Measurements from ENCODE around the gene SLC6A19. TPM values are rescaled to one million over a fixed set of nuclear protein-coding genes. Genes with fewer than 3 reads are reported as not detected.

The SLC6A19 gene
- total RNA-seq, 1 experiment from 2014 or later, result not detected

DNA sequence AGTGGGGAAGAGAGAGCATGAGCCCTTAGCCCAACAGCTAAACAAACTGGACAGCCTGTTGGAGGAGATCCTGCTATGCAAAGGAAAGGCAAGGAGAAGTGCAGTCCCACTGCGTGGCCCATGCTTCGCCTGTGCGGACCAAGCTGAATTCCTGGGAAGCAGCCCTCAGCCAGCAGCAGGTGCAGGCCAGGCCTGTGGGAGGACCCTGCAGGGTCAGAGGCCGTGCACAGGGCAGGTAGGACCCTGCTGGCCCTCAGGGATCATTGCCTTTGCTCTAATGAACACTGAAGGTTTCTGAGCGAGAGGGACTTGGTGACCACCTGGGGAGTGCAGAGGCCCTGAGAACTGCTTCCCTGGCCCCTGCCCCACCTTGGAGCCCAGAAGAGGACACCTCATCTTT lies 6.0 kb upstream of the SLC6A19 start:
- DNase-seq (ENCODE audit: low spot score), result no peak

- DNase-seq (ENCODE audit: low spot score), result no peak
Measured at GRCh38 chr5:1195916-1196315, 5.5 kb upstream of the SLC6A19 start.

DNA sequence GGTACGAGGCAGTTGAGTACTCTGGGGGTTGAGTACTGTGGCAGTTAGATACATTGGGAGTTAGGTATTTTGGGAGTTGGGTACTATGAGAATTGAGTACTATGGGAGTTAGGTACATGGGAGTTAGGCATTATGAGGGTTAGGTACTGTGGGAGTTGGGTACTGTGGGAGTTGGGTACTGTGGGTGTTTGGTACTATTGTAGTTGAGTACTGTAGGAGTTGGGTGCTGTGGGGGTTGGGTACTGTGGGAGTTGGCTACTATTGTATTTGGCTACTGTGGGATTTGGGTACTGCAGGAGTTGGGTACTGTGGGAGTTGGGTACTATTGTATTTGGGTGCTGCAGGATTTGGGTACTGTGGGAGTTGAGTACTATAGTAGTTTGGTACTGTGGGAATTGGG lies 4.8 kb upstream of the SLC6A19 start:
- no peak for DNase-seq (ENCODE audit: low spot score)

DNA sequence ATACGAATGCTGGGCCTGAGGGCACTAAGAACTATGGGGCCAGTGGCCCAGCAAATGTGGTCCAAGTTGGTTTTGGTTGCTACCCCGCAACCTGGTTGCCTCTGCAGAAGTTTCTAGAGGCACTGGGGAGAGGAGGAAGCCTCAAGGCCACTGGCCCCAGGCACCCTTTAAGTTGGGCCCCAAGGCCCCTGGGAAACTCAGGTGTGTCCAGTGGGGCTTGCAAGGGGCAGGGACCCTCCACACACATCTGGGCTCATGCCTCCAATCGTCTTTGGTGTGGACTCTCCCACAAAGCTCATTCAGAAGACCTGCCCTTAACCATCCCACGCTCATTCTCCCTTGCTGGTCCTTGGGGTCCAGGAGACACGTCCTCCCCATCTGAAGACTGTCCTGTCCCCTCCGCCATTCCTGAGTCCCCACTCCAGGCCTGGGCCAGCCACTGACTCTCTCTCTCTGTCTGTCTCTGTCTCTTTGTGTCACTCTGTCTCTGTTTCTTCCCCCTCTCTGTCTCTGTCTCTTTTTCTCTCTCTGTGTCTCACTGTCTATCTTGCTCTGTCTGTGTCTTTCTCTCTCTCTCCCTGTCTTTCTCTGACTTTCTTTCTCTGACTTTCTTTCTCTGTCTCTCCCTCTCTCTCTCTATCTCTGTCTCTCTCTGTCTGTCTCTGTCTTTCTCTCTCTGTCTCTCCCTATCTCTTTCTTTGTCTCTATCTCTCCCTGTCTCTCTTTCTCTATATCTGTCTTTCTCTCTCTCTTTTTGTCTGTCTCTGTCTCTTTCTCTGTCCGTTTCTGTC lies 3.3 kb upstream of the SLC6A19 start:
- DNase-seq (ENCODE audit: low spot score), result no peak

- DNase-seq (ENCODE audit: low spot score), result no peak
Measured at GRCh38 chr5:1199340-1199648, 2.1 kb upstream of the SLC6A19 start.

GRCh38 chr5:1199649-1200494 lies 1.5 kb upstream of the SLC6A19 start:
- DNase-seq (ENCODE audit: low spot score), result no peak

- DNase-seq (ENCODE audit: low spot score), result no peak
Measured at GRCh38 chr5:1200495-1201326, 684 bp upstream of the SLC6A19 start.

GRCh38 chr5:1202026-1202797 lies 817 bp downstream of the SLC6A19 start:
- DNase-seq (ENCODE audit: low spot score), result no peak

DNA sequence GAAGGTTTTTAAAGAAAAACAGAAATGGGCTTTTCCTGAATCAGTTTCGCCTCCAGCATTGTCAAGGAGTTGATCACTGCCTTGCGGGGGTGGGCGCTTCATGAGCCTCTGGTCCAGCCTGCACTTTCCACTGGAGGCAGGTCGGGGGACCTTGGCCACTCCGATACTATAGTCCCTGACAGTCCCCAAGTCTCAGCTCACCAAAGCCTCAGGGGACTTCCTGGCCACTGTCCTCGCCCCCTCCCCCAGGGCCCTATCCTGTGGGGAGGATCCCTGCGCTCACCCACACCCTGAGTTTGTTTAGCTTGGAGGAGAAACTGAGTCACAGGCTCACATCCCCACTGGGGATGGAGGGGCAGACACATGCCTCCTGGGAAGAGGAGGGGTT lies 1.4 kb downstream of the SLC6A19 start:
- no peak for DNase-seq (ENCODE audit: low spot score)

DNA sequence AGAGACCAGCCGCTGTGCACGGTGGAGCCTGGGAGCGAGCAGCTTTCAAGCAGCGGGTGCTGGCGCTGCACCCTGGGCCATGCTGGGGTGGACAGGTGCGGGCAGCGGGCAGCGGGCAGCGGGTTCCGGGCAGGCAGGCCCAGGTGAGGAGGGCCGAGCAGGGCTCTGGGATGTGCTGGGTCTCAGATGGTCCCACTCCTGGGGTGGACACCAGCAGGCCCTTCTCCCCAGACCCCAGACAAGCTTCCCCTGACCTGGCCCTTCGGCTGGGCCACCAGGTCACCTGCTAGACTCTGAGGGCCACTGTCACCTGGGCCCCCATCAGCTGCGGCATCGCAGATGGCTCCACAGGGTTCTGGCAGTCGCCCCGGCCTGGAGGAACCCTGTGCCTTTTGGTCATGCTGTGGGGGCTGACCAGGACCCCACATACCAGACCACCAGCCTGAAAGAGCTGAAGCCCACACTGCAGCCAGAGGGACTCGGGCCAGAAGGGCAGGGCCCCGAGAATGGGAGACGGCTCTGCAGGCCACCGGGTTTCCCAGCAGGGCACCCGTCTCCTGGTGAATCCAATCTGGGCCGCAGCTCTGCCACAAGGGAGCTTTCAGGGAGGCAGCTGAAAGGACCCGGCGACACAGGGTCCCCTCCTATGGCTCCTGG lies 2.0 kb downstream of the SLC6A19 start:
- DNase-seq (ENCODE audit: low spot score), result no peak

GRCh38 chr5:1203968-1204692 lies 2.7 kb downstream of the SLC6A19 start:
- DNase-seq (ENCODE audit: low spot score), result no peak

DNA sequence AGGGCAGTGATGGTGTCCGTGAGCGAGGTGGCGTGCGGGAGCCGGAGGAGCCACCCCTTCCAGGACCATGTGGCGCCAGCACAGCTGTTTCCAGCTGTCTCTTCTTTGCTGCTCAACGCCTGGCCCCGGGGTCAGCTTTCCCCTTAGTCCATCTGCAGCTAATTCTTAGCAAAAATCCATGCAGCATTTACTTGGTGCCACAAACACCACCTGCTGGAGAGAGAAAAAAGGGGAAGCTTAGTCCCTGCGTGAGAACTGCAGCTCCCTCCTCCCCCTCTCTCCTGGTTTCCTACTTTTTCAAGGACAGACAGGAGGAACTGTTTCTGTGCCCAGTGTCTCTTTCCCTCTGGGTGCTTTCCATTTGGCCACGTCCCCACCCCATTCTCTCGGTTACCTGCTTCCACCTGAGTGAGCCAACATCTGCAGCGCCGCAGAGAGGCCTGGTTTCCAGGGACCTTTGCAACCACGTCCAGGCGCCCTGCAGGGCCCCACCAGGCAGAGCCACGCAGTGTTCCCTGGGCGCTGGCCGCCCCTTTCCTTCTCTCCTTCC lies 3.4 kb downstream of the SLC6A19 start:
- peak; percentile 22 for DNase-seq (ENCODE audit: low spot score)

DNA sequence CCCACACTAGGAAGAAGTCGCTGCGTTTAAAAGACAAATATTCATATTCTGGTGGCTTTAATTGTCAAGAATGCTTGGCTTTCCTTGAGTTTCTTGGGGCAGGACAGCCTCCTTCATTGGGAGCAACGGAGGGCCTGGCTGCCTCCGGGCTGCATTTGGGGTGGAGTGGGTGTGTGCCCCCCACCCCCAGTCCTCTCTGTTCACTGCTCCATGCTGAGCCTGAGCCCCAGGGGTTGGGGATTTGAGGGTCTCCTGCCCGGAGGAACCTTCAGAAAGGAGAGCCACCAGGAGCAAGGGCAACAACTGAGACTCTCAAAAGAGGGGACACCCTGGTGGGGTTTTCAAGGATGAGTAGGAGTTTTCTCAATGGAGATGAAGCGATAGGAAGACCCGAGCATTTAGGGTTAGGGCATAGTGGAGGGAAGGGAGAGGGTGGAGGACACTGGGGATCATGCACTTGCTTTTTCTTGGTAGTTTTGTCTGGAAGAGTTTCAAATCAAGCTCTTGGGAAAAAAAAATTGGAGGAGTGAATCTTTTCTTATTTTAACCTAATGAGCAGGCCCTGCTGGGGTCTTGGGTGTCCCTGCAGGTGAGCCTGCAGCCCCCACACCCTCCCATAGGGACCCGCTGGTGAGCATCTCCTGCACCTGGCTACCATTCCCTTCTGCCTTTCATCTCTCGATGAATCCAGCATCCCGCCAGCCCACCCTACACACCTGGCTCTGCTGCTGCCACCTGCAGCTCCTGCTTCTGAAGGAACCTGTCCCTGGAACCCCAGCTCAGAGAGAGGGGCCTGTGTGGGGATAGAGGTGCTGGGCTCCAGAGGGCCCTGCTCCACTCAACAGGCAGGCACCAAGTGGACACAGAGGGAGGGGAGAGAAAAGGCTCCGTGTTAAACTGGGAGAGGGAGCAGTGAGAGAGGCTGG lies 4.1 kb downstream of the SLC6A19 start:
- DNase-seq (ENCODE audit: low spot score), result no peak

DNA sequence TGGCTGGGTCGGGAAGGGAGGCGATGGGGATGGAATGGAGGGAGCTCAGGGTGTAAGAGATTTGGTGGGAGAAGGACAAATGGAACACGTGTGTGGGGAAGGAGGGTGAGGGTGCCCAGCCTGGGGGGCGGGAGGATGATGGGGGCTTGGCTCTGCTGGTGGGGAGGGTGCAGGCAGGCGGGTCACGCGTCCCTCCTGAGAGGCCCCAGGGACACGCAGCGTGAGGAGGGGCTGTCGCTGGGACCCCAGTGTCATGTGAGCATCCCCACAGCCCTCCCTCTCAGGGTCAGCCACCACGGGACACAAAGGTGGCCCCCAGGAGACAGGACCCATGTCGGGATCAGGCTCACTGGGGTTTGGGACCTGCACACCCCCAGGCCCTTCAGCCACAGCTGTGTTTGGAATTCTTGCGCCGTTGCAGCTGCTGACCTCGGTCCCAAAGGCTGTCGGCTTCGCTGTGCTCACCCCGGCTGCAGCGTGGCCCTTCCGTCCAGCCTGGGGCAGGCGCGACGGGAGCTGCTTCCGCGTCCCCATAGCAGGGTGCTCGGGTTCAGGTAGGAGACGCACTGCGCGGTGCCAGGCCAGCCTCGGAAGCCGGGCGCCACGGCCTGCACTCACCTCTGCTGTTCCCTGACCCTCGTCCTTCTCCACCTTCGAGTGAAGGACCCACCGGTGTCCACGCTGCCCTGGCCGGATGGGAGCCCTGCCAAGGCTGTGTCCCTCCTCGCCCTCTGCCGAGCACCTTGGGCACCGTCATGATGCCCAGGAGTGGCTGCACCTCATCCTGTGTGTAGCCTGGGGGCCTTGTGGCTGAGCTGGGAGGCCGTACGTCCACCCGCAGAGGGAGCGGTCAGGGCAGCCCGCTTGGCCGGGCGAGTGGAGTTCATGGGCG lies 5.4 kb downstream of the SLC6A19 start:
- DNase-seq (ENCODE audit: low spot score), result no peak

GRCh38 chr5:1207555-1207954 lies 6.2 kb downstream of the SLC6A19 start:
- no peak for DNase-seq (ENCODE audit: low spot score)

DNA sequence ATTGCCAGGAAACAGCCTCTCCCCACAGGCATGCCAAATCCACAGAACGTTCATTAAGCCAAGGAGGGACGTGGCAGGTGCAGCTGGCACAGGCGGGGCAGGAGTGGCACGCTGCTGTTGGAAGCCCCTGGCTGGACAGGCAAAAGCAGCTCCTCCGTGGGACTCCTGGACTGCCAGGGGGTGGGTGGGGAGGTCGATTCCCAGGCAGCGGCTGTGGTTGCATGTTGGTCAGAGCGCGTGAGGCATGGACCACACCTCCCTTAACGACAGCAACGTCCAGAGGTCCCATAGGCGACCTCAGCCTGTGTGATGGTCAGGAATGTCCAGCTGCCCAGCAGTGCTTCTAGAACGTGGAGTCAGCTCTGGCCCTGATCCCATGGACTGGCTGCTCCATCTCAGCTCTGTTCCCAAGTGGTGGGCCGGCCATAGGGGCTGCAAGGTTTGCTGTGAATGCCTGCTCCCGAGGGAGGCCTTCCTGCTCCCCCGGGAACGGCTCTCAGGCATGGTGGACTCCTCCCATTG lies 6.9 kb downstream of the SLC6A19 start:
- DNase-seq (ENCODE audit: low spot score), result no peak

- no peak for DNase-seq (ENCODE audit: low spot score)
Measured at GRCh38 chr5:1208743-1209488, 7.5 kb downstream of the SLC6A19 start.

Measured in A172 (cell line).